DMS53 treated with DMSO at 0.1 percent for 48 hours (cell line): ENCODE measurements around the gene PHC2.

ENCODE experiments used
- DNase-seq: peaks from one replicate; lab custom pipeline; 2025; ENCODE audit not compliant: unreplicated experiment; lab: John Stamatoyannopoulos, UW

PHC2 gene, protein sequence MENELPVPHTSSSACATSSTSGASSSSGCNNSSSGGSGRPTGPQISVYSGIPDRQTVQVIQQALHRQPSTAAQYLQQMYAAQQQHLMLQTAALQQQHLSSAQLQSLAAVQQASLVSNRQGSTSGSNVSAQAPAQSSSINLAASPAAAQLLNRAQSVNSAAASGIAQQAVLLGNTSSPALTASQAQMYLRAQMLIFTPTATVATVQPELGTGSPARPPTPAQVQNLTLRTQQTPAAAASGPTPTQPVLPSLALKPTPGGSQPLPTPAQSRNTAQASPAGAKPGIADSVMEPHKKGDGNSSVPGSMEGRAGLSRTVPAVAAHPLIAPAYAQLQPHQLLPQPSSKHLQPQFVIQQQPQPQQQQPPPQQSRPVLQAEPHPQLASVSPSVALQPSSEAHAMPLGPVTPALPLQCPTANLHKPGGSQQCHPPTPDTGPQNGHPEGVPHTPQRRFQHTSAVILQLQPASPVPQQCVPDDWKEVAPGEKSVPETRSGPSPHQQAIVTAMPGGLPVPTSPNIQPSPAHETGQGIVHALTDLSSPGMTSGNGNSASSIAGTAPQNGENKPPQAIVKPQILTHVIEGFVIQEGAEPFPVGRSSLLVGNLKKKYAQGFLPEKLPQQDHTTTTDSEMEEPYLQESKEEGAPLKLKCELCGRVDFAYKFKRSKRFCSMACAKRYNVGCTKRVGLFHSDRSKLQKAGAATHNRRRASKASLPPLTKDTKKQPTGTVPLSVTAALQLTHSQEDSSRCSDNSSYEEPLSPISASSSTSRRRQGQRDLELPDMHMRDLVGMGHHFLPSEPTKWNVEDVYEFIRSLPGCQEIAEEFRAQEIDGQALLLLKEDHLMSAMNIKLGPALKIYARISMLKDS

DNA sequence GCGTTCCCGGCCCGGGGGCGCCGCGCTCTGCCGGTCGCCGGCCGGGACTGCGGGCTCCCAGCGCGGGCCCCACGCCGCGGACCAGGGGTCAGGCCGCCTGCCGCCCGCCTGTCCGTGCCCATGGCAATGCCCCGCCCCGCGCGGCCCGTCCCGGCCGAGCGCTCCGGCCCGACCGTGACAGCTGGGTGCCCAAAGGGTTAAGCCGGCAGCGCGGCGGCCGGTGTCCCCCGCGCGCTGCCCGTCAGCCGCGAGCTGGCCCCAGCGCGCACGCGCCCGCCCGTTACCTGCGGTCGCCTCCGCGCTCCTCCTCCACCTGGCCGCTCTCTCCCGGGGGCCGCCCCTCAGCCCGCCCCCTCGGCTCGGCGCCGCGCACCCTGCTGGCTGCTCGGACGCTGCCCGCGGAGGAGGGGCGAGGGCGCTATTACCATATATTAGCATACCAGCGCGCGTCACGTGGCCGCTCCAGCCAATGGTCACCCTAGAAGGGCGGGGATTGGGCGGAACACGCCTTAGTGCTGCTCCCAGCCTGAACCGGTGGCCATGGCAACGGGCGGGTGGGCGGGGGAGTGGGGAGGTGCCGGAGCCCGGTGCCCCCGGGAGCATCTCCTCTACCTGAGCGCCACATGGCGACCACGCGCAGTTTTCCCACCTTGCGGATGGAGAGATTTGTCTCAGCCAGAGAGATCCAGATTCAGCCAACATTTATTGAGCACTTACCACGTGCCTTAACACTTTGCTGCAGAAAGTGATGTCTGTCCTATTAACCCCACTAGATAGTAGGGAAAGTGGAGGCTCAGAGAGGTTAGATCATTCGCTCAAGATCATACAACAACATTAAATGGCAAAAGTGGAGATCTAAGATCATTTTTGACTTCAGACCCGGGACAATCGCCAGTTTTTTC lies at the start of gene PHC2:
TSS of gene PHC2 (minus strand) at position 404 of the 902 bp plus-strand sequence. CDS start 55,556 bp downstream, outside the sequence.
- DNase-seq = peak; percentile 96

DNA sequence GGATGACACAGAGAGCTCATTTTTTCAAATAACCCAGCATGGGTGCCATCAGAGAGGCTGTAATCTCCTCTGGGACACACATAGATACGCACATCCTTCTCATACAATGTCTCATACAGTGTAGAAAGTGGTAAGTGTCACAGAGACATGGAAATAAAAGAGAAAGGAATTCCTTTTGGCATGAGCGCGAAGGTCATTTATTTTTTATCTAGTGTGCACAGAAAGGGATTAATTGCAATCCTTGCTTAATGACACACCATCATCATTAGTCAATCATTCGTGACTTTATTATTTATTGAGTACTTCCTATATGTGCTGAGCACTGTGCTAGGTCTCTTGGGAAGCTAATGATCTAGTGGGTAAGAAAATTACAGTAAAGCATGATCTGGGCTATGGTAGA lies 46.6 kb upstream of the PHC2 start:
- DNase-seq = no peak

DNA sequence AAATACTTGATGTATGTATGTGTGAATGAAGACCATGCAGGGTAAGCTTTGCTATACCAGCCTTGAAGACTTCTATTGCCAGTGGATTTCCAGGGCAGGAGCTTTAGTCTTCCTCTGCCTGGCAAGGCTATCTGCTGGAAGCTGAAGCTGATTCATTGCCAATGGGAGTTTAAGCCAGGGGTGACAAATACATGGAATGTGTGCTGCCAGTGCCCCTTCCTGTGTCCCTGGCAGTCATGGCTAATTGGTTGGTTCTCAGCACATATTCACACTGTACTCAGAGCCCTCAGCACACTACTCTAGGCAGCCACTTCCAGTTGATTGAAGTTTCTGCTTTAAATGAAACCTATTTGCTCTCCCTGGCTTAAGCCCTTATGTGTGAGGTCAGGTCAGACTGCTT lies 43.0 kb upstream of the PHC2 start:
- no peak for DNase-seq

DNA sequence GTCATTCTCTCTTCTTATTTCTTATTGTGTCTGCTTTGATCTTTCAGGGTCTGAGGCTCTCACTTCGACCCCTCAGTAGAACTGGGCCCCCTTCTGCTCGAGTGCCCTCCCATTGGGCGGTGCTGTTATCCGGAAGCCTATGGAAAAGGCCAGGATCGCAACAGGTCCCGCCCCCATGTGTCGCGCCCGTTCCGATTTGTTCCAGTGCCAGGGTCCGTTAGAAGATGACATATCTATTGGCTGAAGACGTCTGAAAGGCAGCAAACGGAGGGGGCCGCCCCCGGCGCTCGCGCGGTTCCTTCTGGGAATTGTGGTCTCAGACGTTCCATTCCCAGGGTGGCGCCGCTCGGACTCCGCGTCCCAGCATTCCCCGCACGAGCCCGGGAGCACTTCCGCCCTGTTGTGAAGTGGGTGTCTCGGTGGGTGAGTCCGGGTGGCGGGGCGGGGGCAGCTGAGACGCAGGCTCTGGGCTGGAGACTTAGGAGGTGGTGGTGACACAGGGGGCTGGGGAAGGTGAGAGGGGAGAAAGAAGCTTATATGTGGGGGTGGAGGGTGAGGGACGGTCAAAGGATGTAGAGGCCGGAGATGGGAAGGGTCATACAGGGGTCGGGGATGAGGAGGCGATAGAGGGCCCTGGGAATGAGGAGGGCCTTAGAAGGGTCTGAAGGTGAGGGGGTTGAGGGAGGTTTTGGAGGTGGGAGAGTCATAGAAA lies 41.5 kb upstream of the PHC2 start, which contains the start of gene ZSCAN20:
TSS of gene ZSCAN20 (plus strand) at position 377 of the 712 bp plus-strand sequence. CDS start 6,644 bp downstream, outside the sequence.
- DNase-seq = peak; percentile 98

DNA sequence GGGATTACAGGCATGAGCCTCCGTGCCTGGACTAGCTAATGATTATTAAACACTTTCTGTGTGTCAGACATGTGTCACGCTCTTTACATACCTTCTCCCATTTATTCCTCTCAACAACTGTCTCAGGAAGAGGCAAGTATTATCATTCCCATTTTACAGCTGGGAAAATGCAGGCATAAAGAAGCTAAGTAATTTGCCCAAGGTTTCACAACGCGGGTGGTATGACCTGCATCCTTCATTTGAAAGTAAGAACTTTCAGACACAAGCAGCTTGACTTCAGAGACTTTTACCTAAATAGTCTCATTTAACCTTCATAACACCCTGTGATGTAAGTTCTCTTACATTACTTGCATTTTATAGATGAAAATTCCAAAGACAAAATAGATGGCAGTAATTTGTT lies 40.5 kb upstream of the PHC2 start:
- no peak for DNase-seq

DNA sequence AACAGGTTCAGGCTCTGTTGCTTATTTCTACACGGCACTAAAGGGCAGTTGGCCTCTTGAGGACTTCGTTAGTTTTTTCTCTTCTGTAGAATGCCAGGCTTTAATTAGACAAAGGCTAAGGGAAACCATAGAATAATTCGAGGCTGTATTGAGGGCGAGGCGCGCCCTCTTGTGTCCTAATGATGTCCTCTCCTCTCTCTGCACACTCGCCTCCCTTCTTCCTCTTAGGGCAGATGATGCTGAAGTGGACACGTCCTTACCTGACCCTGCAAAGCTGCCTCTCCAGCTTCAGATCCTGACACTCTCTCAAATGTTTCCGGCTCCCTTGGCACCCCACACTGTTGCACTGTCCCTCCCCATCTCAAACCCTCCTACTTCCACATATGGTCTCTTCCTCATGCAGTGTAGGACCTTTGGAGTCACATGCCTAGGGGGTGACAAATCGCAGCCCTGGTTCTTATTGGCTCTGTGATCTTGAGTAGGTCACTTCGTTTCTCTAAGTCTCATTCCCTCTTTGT lies 39.7 kb upstream of the PHC2 start:
- DNase-seq = peak; percentile 92

DNA sequence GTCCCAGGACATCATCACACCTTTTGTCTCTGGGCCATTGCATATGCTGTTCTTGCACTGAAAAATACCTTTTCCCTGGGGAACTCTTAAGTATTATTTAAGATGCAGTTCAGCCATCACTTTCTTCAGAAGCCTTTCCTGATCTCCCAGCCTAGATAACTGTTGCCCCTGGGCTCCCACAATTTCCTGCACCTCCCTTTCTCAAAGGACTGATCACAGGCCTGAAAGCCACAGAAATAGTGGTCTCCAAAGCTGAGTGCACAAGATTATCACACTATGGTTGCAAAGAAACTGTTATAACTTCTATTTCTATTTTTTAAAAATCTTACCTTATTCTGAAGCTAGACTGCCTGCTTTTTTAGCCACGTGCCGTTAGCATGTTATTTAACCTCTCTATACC lies 38.8 kb upstream of the PHC2 start:
- no peak for DNase-seq

DNA sequence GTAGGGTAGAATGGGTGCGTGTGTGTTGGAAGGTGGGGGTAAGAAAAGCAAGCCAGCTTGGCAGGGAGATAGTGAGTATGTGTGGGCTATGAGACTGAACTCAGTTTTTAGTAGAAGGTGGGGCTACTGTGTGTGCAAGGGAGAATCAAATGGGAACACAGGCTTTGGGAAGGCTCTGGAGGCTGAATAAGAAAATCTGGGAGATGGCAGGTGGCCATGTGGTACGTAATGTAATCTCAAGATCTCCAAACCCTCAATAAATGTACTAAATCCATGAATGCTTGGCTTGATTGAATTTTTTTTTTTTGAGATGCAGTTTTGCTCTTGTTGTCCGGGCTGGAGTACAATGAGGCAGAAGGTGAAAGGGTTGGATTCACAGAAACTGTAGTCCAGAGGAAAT lies 38.1 kb upstream of the PHC2 start:
- DNase-seq = no peak

DNA sequence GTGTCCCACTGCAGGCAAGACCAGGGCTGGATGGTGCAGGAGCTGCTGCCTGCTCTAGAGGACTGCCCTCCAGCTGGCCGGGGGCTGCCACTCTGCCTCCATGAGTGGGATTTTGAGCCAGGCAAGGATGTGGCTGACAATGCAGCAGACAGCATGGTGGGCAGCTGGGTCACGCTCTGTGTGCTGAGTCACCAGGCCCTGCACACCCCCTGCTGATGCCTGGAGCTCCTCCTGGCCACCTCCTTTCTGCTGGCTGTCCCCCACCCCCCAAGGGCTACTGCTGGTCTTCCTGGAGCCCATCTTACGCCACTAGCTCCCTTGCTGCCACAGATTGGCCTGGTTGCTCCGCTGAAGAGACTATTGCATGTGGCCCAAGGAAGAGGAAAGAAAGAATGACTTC lies 37.6 kb upstream of the PHC2 start:
- DNase-seq = no peak

DNA sequence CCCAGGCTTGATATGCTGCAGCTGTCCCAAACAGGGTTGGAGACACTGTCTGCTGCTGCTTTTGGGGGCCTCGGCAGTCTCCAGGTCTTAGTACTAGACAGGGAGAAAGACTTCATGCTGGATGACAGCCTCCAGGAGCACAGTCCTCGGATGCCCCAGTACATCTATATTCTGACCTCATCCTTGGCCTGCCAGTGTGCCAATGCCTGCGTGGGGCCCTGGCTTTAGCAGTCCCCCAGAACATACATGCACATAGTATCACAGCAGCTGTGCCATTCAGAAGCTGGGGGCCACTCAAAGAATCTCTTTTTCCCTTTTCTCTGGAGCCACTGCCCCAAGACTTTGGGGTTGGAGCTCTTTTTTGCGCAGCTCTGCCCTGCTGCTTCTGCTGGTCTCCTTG lies 37.1 kb upstream of the PHC2 start:
- no peak for DNase-seq

DNA sequence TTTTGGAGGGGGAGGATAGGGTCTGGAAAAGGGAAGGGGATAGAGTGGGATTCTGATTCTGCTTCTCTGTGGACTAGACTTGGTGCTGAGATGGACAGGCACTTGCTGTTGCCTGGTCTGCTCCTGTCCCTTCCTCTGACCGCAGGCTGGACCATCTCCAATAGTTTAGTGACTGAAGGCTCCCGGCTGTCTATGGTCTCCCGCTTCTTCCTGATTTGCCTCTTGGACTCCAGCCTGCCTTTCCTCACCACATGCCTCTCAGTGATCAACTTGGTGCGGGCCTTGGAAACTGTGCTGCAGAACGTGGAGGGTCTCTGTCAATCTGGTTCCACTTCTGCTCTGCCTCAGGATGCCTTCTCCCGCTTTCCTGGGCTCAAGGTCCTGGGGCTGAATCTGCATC lies 35.3 kb upstream of the PHC2 start:
- no peak for DNase-seq

DNA sequence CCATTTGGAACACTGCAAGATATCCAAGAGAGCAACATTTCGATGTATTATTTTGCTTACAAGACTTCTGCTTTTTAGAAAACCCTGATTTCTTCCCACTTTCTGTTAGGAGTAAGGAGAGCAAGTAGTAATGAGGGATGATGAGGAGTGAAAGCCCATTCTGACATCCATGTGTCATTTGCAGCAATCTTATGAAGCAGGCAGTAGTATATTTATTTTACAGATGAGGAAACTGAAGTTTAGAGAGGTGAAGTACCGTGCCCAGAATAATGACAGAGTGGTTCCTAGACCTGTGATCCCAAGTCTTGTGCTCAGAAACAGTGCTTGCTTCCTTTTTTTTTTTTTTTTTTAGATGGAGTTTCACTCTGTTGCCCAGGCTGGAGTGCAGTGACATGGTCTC lies 34.4 kb upstream of the PHC2 start:
- no peak for DNase-seq

DNA sequence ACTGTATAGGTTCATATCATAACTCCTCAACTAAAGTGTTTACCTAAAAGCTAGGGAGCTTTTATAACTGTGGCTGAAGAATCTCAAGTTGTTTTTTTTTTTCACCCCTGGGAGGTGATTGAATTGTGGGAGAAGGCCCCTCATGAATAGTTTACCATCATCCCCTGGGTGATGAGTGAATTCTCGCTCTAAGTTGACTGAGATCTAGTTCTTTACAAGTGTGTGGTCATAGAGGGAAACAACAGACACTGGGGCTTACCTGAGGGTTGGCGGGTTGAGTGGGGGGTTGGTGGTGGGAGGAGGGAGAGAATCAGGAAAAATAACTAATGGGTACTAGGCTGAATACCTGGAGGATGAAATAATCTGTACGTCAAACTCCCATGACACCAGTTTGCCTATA lies 33.7 kb upstream of the PHC2 start:
- DNase-seq = no peak

DNA sequence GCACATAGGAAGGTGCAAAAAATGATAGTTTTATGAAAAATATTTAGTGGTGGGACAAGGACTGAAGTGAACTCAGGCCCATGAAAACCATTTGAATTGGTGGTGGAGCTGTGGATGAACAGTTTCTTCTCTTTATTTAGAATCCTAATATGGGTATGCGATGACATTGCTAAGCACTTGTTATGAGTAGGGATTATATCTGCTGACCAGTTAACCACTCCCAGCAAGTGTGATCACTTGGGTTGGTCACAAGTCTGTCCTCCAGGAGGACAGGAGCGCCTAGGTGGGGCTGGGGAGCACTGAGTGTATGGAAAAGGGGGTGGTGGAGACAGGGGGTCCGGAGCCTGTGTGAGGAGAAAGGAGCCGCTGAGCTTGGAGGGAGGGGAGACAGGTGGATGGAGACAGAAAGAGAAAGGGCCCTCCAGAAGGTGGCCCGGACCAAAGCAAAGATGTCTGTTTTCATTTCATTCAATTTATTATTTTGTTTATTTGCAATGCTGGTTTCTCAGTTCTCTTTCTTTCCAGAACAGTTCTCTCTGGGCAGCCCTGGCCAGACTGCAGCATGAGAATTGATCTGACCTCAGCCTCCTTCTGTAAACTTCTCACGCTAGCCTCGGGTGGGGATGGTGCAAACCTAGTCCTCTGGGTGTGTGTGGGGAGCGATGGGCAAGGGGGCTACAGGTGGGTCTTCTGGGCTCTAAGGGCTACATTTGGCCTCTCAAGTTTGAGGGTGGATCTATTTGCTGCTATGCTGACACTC lies 31.7 kb upstream of the PHC2 start:
- no peak for DNase-seq

DNA sequence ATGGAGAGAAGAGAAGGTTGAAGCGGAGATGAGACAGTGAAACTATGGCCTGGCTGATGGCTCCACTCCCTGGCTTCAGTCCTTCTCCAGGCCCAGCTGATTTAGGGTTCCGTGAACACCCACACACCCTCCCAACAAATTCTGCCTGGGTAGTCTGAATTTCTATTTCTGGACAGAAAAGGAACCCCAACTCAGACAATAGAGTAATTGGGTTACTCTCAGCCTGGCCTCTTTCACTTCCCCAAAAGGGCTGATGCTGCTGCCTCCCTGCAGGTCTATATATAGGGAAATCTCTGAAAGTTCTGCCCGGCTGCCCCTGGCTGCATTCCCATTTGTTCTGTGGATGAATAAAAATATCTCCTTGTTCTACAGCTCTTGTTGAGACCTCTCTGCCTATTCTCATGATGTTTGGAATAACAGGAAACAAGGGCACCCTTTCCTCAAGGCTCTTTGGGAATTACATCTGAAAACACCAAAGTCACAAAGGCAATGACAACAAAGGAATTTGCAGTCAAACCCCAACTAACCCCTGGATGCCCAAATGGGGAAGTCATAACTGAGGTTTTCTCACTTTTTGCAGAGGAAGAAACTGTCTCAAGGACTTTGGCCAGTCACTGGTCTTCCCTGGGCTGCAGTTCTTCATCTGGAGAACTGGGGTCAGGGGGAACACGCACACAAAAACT lies 30.2 kb upstream of the PHC2 start:
- DNase-seq = no peak

DNA sequence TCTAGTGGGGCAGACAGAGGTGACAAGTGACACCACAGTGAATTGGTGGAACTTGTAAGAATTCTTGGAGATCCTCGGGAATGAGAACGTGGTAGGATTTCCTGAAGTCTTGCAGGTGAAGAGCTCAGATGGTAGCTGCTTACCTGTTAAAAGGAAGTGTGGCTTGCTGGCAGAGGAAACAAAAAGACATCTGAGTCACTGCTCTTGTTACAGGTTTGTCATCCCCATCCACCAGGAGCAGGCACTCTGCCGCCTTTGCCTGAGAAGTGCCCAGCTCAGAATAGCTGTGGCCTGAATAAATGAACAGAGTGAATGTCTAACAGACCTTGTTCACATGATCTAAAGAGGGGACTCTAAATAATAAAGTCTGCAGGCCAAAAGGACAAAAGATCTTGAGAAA lies 29.2 kb upstream of the PHC2 start:
- peak; percentile 54 for DNase-seq

DNA sequence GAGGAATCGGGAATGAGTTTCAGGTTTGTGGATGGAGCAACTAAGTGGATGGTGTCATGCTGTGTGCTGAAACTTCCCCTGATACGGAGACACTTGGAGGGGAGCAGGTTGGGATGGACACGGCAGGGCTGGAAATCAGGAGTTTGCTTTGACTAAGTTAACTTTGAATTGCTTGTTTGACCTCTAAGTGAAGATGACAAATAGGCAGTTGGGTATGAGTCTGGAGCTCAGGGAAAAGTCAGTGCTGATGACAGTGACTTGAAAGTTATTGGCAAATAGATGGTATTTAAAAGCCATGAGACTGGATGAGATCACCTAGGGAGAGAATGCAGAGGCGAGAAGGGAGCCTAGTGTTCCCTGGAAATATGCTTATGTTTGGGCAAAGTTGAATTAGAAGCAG lies 28.8 kb upstream of the PHC2 start:
- no peak for DNase-seq

DNA sequence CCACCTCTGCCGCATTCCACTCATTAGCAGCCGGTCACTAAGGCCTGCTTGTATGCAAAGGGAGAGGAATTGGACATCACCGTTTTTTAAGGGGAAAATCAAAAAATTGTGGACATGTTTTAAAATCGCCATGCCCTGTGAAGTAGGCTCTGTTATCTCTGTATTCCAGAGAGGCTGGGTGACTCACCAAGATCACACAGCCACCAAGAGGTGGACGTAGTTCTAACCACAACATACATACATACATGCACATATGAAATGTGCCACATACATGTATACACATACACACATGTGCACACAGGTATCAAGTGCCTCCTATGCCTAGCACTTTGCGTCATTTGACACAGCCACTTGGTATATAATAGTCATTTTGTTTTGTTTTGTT lies 25.6 kb upstream of the PHC2 start:
- DNase-seq = no peak
